Hematopoietic multipotent progenitor cell (in vitro differentiated cells): Measurements from ENCODE around the gene SLC7A5. TPM values are rescaled to one million over a fixed set of nuclear protein-coding genes. Genes with fewer than 3 reads are reported as not detected.
"Not testable (repeated sequence)": the region's sequence is repeated elsewhere in the genome, so short reads cannot be mapped to it uniquely, and the experiment has no call there.

ENCODE experiments used
- DNase-seq, 3 donors: peaks; one replicate each; pipeline ENCODE4 v3.0.0-alpha.2; 2011 to 2015; ENCODE audit warnings: low read depth in 2 of 3, low spot score in 2 of 3
- total RNA-seq: library from RNA; depleted of rRNA; stranded (reverse); fragments of >200 nt; gene quantifications from one replicate; pipeline ENCODE4 v1.2.3, GENCODE V29; 2012

SLC7A5 gene
- total RNA-seq, 1 donor: 24.8 TPM

- DNase-seq: peak in 1 of 3 donors; percentile 36
Measured at GRCh38 chr16:87889762-87890161, 20.5 kb upstream of the SLC7A5 start.

DNA sequence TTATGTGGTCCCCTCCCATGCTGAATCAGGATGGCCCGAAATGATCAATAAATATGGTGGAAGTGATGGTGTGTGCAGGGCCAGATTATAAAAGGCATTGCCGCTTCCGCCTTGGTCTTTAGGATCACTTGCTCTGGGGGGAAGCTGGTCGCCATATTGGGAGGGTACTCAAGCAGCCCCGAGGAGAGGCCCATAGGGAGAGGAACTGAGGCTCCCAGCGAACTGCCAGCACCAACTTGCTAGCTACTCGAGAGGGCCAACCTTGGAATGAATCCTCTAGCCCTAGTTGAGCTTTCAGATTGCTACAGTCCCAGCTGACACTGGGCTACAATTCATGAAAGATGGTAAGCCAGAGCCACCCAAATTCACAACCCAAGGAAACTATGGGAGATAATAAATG is 19.0 kb upstream of the SLC7A5 start:
- DNase-seq: not testable (repeated sequence)

DNA sequence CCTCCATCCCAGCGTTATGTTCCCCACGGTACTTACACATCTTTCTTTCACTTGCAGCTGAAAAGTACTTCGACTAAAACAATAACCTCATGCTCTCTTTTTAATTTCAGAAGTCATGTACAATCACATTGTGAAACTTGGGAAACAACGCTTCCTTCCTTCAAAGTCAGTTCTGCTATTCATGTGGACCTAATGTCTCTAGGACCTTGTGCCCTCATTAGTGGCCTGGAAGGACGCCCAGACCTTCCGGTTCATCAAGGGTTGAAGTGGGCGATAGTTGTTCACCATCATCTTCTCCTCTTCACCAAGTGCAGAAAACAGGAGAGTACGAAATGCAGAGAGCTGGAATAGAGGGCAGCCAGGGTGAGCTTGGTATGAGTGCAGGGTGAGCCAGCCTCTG is 18.6 kb upstream of the SLC7A5 start:
- DNase-seq: not testable (repeated sequence)

DNA sequence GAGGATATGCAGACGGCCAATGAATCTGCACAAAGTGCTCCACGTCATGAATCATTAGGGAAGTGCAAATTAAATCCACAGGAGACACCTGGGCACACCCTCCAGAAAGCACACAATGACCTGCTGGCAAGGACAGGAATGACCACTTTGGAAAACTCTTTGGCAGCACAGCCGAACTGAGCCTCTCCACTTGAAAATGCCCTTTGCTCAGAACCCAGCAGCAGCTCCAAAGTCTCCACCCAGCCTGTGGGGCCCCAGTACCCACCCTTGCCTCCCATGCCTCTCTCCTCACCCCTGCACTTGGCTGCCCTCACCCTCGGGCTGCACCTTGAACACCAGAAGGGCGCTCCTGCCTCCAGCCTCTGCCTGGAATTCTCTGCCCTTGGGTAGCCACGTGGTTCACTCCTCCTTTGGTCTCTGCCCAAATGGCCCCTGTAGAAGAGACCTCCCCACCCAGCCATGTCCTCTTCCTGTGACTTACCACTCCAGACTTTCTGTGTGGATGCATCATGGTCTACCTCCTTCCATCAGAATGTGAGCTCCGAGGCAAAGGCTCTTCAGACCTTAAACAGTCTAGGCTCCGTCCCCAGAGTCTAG is 16.2 kb upstream of the SLC7A5 start:
- DNase-seq: not testable (repeated sequence)

GRCh38 chr16:87882436-87883019 is 13.2 kb upstream of the SLC7A5 start:
- no peak for DNase-seq

GRCh38 chr16:87881324-87882200 is 12.3 kb upstream of the SLC7A5 start:
- no peak for DNase-seq

DNA sequence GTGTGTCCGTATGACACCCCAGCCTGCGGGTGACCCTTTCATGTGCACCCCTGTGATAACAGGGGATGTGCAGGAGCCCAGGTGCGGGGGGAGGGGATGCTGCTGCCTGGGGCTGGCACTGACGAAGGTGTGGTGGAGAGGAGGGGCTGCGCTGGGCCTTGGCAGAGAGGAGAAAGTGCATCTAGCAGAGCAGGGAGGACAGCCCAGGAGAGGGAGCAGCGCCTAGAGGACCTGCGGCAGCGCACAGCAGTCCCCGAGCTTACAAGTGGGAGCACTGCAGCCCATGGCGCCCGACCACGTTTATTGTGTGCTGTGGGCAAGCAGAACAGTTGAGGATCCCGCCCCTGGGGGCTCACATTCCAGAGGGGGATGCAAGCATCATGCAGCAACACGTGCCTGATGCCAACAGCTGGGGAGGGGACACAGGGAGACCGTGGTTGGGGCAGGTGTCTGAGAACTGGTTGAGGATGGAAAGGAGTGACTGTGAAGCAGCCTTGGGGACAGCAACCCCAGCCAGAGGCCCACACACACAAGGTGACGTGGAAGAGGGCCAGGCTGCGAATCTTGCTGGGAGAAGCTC is 10.9 kb upstream of the SLC7A5 start:
- DNase-seq: no peak

DNA sequence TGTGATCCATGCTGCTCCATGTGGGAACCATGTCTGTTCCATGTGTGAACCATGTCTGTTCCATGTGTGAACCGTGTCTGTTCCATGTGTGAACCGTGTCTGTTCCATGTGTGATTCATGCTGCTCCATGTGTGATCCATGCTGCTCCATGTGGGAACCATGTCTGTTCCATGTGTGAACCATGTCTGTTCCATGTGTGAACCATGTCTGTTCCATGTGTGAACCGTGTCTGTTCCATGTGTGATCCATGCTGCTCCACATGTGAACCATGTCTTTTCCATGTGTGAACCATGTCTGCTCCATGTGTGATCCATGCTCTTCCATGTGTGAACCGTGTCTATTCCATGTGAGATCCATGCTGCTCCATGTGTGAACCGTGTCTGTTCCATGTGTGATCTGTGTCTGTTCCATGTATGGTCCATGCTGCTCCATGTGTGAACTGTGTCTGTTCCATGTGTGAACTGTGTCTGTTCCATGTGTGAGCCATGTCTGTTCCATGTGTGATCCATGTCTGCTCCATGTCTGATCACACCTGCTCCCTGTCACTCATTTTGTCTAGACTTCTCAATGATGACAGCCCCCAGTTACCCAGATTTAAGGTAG is 10.2 kb upstream of the SLC7A5 start:
- DNase-seq: not testable (repeated sequence)

DNA sequence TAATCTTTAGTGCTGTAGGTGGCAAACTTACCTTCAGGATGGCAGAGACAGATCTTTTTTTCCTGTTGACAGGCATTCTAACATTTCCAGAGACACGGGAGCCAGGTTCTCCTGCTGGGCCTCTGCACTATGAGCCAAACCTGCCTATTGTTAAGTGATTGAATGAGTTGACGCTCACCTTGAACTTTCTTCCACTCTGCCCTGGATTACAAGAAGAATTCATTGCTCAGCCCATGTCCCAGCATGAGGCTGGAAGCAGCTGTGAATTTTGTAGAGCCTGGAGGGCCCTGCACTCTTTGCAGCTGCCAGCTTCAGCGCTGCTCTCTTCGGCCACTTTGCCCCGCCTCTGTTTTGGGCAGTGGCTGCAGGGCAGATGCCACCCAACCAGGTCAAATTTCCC is 9.4 kb upstream of the SLC7A5 start:
- DNase-seq: no peak

DNA sequence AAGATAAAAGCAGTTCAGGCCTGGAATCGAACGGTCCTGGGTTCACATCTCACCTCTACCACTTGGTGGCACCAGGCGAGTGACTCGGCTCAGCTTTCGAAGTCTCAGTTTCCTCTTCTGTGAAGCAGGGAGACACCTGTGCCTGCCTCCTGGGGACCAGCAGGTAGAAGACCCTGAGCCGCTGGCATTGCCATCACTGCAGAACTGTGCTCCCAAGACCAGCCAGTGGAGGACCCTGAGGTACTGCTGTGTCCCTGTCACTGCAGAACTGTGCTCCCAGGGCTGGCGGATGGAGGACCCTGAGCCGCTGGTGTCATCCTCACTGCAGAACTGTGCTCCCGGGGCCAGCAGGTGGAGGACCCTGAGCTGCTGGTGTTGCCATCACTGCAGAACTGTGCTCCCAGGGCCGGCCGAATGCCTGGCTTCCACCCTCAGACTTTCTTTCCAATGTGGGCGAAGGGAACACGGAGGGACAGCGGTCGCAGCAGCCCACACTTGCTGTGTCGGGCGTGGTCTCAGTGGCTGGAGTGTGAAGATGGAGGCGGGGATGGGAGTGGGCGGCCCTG is 8.7 kb upstream of the SLC7A5 start:
- no peak for DNase-seq

DNA sequence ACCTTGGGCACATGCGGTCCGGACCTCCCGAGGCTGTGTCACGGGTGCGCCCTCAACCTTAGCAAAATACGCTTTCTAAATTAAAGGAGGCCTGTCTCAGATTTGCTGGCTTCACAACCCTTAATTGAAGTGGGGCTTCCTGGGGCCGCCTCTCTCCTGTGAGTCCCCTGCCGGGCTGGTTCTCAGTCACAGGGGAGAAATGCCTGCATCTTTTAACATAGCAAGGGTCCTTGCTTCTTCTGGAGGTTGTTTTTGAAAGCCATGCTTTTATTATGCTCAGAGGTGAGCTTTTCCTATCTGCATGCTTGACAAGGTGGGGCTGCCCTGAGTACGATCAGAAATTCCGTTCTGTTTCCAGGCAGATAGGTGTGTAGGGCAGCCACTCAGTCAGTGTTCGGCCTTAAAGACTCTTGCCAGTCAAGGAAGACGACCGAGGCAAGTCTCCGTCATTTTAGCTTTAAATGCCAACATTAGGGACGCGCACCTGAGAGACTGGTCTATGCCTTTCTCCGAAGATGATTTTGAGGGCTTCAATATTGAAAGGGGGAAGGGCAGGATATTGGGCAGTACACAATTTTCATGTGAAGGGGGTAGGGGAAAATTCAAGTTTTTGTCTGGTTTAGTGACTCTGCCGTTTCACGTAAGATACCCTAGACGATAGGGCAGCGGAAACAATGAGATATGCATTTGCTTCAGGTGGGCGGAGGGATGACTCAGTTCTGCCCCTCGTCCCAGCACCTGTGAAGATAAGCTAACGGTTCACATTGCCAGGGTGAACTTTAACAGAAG is 5.5 kb upstream of the SLC7A5 start:
- DNase-seq: no peak

DNA sequence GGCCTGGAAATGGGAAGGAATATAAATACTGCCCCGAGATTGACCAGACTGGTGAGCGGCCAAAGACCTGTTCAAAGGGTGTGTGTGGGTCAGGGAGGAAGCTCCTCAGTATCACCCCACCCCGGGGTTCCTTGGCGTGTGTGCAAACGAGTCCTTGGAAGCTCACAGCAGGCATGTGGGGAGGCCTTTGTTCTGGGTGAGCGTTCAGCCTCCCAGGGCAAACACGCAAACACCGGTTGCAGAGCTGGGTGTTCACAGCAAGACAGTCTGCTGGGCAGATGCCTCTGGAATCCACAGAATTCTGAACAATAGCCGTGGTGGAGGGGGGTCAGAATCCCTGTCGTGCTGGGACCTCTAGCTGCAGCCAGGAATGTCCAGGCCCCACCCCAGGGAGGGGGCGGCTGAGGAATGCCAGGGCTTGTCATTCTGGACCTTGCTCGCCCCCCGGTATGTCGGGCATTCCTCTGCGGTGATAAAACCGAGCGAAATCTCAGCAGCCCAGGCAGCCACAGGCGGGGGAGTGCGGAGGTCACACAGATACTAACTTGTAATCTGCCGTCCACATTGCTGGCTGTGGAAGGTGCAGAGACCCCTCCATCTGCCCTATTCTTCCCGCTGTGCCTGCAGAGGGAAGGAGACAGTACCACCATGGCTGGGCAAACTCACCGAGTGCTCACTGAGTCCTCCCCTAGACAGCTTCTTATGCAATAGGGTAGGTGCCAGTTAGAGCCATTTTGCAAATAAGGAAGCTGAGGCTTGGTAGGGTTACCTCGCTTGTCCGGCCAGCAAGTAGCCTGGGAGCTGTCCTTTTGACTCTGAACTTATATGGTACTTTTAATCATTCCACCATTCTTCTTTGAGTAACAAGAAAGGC is 1.3 kb upstream of the SLC7A5 start:
- not testable (repeated sequence) for DNase-seq

DNA sequence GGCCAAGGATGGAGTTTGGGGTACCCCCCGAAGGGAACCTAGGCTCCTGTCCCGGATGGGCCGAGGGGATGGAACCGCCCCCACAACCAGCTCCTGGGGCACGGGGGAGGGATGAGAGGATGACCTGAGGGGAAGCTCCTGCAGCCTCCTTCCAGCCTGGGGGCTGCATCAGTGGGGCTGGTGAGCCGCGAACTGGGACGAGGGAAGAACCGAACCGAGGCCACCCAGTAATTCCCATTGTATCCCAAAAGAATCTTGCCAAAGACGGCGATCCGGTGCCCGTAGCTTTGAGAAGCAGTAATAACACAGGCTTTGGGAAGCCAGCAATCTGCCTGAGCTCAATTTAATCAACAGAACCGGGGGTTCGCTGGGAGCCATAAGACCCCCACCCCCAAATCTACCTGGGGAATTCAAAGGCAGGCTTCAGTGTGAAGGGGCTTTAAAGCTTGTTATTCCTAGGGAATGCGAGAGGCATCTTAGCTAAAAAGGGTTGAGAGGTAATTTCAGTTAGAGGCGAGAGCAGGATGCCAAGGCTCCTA is 641 bp upstream of the SLC7A5 start:
- DNase-seq: not testable (repeated sequence)

DNA sequence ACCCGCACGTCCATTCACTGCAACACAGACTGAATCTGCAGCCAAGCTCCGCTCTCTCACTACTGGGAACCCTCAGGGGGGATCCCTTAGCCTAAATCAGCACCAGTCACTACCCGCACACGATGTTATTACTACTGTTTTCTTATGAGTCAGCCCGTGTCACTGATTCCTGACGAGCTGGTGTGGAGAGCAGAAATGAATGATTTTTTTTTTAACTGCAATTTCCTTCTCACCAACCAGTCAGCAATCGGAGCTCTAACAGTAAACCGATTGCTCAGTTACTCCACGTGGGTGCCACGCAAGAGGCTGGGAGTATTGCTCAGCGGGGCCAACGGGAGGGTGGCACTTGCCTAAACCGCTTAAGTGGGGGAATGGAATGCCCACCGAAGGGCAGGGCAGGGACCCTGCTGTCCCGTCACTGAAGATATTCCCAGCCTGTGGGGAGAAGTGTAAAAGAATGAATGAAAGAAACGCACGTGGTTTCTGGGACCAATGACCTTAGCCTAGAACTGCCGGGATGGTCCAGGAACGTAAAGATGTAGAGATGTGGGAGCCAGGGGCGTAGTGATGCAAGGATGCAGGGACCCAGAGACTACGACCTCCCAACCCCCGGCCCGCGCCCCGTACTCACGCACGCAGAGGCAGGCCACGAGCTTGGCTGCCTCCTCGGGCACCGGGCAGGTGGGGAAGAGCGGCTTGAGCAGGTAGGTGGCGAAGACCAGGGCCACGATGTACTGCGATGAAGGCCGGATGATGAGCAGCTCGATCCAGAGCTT is 865 bp downstream of the SLC7A5 start:
- DNase-seq: peak in 2 of 3 donors; percentile 65 to 70

- DNase-seq: not testable (repeated sequence)
Measured at GRCh38 chr16:87865902-87866555, 3.3 kb downstream of the SLC7A5 start.

GRCh38 chr16:87864331-87864989 is 4.8 kb downstream of the SLC7A5 start:
- no peak for DNase-seq

DNA sequence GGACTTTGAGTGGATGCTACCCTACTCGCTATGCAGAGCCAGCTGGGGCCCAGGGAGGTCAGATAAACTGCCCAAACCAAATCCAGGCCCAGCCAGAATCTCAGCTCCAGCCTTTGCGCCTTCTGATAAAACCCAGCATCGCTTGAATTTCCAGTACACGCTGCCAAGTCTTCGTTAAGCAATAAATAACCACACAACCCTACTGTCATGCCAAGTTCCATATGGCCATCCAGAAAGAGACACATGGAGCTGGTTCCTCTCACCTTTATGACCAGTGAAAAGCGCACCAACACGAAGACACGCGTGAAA is 6.0 kb downstream of the SLC7A5 start:
- DNase-seq: not testable (repeated sequence)
